Hematopoietic multipotent progenitor cell (in vitro differentiated cells): Measurements from ENCODE around the gene BORA. TPM values are rescaled to one million over a fixed set of nuclear protein-coding genes. Genes with fewer than 3 reads are reported as not detected.
"Not testable (repeated sequence)": the region's sequence is repeated elsewhere in the genome, so short reads cannot be mapped to it uniquely, and the experiment has no call there.

Source experiments
- DNase-seq, 3 donors: peaks; one replicate each; pipeline ENCODE4 v3.0.0-alpha.2; 2011 to 2015; ENCODE audit warnings: low read depth in 2 of 3, low spot score in 2 of 3
- total RNA-seq: library from RNA; depleted of rRNA; stranded (reverse); fragments of >200 nt; gene quantifications from one replicate; pipeline ENCODE4 v1.2.3, GENCODE V29; 2012

BORA gene
- 4.6 TPM for total RNA-seq

- peak; percentile 93 to 98 (median 97) for DNase-seq
Measured at GRCh38 chr13:72727417-72728289, at the start of gene BORA, which contains the start of gene MZT1. Gene BORA (plus strand): TSS chr13:72727923. CDS start chr13:72728941, 1,018 bp downstream. Gene MZT1 (minus strand): TSS chr13:72727629. CDS start chr13:72727602, 27 bp downstream.

- no peak for DNase-seq
Measured at GRCh38 chr13:72678312-72678711, 49.4 kb upstream of the BORA start.

DNA sequence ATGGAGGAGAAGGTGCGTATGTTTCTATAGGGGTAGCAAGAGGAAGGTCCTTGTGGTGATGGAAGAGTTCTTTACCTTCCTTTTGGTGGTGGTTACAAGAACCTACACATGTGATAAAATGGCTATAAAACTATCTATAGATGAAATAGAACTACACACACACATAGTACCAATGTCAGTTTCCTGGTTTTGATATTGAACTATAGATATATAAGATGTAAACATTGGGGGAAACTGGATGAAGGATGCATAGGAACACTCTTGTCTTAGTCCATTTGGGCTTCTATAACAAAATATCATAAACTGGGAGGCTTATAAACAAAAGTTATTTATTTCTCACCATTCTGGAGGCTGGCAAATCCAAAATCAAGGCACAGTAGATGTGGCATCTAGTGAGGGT, 47.4 kb upstream of the BORA start:
- DNase-seq: no peak

DNA sequence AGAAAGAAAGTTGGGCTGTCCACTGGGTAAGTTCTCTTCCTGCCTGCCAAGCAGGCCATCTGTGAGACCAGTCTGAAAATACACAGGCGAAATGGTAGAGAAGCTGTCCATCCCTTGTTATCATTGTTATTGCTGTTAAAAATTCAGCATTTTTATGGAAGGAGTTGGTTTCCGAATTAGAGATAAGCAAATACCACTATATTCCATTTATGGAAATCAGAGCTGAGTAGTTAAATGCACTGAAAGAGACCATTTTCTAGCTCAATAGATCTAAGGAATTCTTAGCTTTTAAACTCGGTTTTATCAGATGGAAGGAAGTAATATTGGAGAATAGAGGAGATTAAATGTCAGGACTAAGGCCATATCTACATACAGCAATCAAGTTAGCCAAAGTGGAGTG, 41.0 kb upstream of the BORA start:
- DNase-seq: no peak

GRCh38 chr13:72689181-72689696, 38.5 kb upstream of the BORA start:
- DNase-seq: no peak

DNA sequence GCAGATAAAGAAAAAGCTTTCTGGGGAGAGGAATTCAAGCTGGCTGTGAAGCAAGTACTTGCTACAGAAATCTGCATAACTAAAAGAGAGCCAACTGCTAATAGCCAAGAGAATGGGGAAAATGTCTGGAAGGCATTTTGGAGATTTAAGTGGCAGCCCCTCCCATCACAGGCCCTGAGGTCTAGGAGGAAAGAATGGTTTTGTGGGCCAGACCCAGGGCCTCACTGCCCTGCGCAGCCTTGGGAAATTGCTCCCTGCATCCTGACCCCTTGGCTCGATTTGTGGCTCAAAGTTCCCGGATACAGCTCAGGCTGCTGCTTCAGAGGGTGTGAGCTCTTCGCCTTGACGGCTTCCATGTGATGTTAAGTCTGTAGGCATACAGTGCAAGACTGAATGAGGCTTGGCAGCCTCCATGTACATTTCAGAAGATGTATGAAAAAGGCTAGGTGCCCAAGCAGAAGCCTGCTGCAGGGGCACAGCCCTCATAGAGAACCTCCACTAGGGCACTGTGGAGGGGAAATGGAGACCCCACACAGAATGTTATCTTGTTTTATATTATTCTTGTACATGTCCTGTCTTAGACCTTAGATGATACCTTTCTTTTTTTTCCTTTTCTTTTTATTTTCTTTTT, 34.7 kb upstream of the BORA start:
- no peak for DNase-seq

- DNase-seq: no peak
Measured at GRCh38 chr13:72693832-72694231, 33.9 kb upstream of the BORA start.

- DNase-seq: no peak
Measured at GRCh38 chr13:72694314-72694713, 33.4 kb upstream of the BORA start.

GRCh38 chr13:72696579-72696978, 31.1 kb upstream of the BORA start:
- DNase-seq: peak in 2 of 3 donors; percentile 7 to 41

DNA sequence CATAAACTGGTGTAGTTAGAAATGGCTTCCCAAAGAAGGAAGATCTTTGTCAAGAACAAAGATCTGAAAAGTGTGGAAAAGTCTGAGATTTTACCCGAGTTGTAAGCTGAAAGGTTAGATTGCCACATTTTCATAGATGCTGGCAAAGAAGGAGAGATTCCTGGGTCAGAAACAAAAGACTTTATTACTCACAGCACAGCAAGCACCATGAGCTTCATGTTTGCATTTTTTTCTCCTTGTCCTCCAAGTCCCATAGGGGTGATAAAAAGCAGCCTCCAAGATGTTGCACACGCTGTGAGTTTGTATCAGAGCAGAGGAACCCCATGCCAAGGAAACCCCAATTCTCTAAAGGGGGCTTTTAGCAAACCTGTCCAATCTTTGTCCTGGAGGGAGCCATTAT, 29.6 kb upstream of the BORA start:
- DNase-seq: no peak

DNA sequence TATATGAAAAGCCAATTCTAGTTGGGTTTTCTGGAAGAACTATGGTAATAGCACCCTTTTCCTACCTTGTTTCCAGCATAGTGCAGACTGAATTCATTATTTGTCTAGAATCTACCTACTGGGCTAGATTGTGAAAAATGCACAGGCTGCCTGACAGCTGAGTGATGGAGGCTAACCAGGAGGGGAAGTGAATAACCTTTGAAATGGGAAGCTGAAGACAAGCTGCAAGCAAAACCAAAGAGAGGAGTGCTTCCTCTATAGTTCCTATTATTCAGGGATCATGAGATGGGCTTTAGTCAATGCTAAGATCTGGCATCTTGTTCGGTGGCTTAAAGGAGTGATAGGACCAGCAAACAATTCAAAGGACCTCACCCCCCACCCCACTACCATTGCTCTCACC, 27.2 kb upstream of the BORA start:
- peak in 2 of 3 donors; percentile 8 to 18 for DNase-seq

DNA sequence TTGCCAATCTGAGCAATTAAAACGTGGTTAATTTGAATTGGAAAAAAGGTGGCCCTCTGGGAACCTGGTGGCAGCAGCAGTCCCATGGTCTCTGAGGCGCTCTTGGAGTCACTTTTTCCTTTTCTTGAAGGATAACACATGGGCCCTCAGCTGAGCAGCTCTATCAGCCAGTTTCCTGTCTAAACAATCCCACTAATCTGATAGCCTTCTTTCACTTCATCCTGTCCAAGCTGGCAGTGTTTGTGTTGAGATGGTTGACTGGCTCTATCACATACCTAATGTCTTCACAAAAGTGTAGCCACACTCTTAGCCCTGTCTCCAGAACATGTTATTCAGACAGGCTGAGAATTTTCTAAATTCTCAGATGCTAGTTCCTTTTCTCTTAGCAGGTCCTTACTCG, 10.9 kb upstream of the BORA start:
- DNase-seq: no peak

- DNase-seq: not testable (repeated sequence)
Measured at GRCh38 chr13:72726185-72726584, 1.5 kb upstream of the BORA start.

GRCh38 chr13:72726726-72727416, 852 bp upstream of the BORA start:
- DNase-seq: peak; percentile 2 to 52 (median 51)

- no peak for DNase-seq
Measured at GRCh38 chr13:72728290-72728605, 525 bp downstream of the BORA start.

- DNase-seq: no peak
Measured at GRCh38 chr13:72737033-72737432, 9.3 kb downstream of the BORA start.

DNA sequence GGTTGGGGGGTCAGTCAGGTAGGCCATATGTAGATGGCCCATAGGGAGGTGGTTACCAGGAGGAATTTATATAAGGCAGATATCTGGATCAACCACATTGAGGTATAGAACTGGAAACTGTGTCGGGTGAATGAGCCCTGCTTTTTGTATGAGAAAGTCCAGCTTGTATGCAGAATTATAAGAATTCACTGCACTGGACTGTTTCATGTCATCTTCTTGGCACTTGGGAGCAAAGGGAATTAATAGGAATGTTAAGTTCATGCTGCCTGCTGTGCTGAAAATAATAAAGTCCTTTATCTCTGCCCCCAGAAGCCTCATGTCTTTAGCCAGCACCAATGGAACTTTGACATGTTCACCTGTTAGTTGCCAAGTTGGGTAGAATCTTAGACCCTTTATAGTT, 12.3 kb downstream of the BORA start:
- DNase-seq: no peak

GRCh38 chr13:72745260-72745659, 17.5 kb downstream of the BORA start:
- DNase-seq: no peak

- no peak for DNase-seq
Measured at GRCh38 chr13:72751220-72751619, 23.5 kb downstream of the BORA start.

GRCh38 chr13:72754111-72754510, 26.4 kb downstream of the BORA start:
- no peak for DNase-seq

- DNase-seq: no peak
Measured at GRCh38 chr13:72757792-72758535, 30.2 kb downstream of the BORA start.
